ENCODE results near the gene NSD2.

DNA sequence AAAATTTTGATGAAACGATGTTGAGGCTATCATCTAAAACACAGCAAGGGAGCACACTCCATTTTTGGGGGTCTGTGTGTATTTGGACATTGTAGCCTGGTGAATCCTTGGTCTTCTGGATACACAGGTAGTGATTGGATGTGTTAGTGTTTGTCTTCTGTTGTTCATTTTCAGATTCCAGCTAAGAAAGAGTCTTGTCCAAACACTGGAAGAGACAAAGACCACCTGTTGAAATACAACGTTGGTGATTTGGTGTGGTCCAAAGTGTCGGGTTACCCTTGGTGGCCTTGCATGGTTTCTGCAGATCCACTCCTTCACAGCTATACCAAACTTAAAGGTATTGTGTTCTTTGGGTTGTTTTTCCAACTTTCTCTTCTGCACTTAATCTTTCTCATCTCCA, 32.8 kb downstream of the NSD2 start:
- TF ChIP-seq, protein P1, sequence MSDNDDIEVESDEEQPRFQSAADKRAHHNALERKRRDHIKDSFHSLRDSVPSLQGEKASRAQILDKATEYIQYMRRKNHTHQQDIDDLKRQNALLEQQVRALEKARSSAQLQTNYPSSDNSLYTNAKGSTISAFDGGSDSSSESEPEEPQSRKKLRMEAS (IDR thresholded peaks at IDR 0.05; ENCODE audit: low read depth, low read length), result no peak
- TF ChIP-seq MYC (IDR thresholded peaks at IDR 0.05; ENCODE audit: low read depth, low read length), result no peak
- TF ChIP-seq, protein P2, sequence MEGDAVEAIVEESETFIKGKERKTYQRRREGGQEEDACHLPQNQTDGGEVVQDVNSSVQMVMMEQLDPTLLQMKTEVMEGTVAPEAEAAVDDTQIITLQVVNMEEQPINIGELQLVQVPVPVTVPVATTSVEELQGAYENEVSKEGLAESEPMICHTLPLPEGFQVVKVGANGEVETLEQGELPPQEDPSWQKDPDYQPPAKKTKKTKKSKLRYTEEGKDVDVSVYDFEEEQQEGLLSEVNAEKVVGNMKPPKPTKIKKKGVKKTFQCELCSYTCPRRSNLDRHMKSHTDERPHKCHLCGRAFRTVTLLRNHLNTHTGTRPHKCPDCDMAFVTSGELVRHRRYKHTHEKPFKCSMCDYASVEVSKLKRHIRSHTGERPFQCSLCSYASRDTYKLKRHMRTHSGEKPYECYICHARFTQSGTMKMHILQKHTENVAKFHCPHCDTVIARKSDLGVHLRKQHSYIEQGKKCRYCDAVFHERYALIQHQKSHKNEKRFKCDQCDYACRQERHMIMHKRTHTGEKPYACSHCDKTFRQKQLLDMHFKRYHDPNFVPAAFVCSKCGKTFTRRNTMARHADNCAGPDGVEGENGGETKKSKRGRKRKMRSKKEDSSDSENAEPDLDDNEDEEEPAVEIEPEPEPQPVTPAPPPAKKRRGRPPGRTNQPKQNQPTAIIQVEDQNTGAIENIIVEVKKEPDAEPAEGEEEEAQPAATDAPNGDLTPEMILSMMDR (IDR thresholded peaks at IDR 0.05; ENCODE audit: low read depth, low read length), result no peak
